GOT3 (cell line): ENCODE data around the gene HAT1.
"Not testable (repeated sequence)": the region's sequence is repeated elsewhere in the genome, so short reads cannot be mapped to it uniquely, and the experiment has no call there.

Source experiments
- DNase-seq: peaks from one replicate; lab custom pipeline; 2025; ENCODE audit warnings: mixed read lengths; lab: John Stamatoyannopoulos, UW

The HAT1 gene

DNA sequence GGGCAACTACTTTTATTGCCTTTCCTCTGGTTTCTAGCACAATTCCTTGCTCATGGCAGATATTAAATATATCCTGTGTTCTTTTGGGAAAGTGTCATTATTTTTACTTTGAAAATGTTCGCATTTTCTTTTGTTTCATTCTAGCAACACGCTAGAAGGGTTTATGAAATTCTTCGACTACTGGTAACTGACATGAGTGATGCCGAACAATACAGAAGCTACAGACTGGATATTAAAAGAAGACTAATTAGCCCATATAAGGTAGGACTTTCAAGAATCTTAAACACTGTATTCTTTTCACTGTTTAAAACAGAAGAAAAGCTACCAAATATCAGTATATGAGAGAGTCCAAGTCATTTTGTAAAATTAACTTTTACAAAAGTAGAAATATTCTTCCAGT is 56.8 kb downstream of the HAT1 start:
- no peak for DNase-seq

DNA sequence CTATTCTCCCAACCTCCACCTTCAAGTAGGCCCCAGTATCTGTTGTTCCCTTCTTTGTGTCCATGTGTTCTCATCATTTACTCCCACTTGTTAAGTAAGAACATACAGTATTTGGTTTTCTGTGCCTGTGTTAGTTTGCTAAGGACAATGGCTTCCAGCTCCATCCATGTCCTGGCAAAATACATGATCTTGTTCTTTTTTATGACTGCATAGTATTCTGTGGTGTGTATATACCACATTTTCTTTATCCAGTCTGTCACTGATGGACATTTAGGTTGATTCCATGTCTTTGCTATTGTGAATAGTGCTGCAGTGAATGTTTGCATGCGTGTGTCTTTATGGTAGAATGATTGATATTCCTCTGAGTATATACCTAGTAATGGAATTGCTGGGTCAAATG is 61.7 kb downstream of the HAT1 start:
- DNase-seq = not testable (repeated sequence)

DNA sequence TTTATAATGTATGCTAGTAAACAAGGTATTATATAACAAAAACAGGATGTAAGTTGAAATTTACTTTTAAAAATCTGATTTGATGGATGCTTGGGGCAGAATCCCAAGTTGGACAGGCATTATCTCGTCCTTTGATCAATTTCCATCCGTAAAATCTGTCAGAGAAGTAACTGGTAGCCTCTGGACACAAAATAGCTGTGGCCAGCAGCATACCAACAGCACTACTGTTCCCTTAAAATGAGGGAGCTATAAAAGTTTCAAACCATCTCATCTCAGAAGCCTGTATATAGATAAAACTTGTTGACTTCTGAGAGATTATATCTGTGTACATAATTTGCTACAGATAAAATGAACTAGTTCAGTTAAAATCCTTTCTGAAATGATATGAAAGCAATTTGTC is 62.8 kb downstream of the HAT1 start:
- no peak for DNase-seq

DNA sequence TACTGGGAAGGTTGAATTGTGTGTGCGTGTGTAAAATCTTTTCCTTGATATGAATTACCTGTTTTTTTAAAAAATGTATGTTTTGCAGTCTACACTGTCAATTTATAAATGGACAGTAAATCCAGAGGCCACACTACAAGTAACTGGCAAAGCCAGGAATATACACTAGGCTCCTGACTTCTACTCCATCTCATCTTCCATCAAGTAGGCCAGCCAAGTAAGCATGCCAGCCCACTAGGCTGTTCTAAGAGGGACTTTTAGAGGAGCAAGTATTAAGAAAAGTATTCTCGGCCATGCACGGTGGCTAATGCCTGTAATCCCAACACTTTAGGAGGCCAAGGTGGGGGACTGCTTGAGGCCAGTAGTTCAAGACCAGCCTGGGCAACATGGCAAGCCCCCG is 64.5 kb downstream of the HAT1 start:
- DNase-seq = no peak

DNA sequence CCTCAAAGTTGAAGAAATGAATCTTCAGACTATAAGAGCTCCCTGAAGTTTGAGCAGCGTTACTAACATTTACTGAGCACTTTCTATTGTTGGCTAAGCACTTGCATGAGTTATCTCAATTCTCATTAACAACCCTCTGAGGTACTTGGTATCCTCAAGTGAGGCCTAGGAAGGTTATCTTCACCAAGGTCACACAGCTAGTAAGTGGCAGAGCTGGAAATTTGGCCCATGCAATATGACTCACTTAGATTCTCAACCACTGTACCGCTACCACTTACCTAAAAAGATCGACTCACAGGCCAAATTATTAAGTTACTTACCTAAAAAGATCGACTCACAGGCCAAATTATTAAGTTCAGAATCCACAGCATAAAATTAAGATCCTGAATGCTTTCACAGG is 68.8 kb downstream of the HAT1 start:
- DNase-seq = no peak

DNA sequence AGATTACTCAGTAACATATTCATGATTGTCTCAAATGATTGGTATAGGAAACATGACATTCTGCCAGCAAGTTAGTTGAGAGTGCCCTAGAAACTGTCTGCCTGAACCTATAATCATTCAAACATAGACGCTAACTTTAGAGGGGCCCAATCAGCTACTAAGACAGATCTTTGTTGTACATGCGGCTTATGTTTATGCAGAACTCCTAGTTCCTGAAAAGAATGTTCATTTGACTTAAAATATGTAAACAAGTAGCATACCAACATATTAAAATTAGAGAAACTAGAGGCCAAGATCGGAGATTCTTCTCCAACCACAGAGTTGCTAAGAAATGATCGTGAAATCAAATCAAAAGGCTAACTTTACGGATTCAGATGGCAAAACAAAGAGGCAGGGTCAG is 73.3 kb downstream of the HAT1 start:
- no peak for DNase-seq

DNA sequence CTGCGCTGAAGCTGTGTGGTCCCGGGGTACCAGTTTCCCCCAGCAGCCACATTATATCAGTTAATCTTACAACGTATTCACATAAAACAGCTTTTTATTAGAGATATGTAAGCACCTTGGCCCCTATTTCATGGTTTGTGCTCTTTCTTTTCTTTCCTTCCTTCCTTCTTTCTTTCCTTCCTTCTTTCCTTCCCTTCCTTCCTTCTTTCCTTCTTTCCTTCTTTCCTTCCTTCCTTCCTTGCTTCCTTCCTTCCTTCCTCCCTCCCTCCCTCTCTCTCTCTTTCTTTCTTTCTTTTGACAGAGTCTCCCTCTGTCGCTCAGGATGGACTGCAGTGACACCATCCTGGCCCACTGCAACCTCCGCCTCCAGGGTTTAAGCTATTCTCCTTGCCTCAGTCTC is 73.8 kb downstream of the HAT1 start:
- DNase-seq = no peak

DNA sequence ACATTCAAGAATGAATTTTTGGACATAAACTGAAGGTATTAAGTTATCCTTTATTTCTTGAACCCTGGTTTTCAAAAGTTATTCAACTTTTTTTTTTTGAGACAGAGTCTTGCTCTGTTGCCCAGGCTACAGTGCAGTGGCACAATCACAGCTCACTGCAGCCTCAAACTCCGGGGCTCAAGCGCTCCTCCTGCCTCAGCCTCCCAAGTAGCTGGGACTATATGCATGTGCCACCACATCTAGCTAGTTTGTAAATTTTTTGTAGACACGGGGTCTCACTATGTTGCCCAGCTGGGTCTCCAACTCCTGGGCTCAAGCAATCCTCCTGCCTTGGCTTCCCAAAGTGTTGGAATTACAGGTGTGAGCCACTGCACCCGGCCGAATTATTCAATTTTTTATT is 74.8 kb downstream of the HAT1 start:
- not testable (repeated sequence) for DNase-seq

DNA sequence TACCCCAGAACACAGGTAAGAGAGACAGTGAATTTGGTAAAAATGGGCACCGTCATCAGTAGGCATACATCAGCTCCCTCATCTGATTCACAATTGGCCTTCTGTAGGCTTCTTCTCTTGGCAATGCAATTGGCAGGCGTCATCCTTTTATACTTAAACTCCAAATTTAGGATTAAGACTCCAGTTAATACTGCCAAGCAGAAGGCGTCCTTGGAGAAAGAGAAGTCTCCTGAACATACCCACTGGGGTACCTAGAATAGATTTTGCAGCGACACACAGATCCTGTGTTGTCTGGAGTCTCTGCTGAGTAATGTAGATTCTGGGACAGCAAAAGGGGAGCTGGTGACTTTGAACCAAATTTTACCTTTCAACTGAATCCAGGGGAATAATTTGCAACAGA is 76.9 kb downstream of the HAT1 start:
- no peak for DNase-seq

DNA sequence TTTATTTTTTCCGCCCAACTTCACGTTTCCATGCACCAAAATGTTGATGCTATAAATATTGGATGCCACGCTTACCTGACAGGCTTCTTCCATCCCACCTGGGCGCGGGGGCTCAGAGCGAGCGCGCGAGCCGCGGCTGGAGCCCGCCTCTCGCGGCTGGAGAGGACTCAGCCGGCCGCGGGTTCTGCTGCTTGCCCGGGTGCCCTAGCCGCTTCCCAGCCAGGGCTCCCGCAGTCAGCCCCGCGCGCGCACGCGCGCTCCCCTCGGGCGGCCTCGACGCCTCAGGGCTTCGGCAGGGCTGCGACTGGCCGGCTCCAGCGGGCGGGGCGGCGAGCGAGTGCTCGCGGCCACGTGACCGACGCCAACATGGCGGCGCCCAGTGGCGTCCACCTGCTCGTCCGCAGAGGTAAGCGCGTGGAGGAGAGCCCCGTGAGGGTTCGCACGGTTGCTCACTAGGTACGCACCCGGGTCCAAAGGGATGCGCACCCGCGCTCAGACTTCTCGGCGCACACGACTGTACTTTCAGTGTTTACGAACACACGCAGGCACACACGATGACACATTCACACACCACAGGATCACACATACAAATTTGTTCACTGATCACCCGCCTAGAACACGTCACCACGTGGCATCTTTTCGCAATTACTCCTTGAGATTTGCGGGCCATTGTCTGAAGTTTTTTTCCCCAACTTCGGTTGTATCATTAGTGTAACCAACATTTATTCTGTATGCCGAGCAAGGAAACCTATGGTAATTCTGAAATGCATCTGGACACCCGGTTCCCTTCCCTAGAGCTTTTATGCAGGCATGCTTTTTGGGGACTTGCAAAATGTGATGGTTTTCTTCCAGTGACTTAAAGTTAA is 77.6 kb downstream of the HAT1 start, which contains the start of gene METAP1D:
TSS of gene METAP1D (plus strand) at position 350 of the 866 bp plus-strand sequence. CDS start at position 367, 17 bp downstream.
- DNase-seq = peak; percentile 83

DNA sequence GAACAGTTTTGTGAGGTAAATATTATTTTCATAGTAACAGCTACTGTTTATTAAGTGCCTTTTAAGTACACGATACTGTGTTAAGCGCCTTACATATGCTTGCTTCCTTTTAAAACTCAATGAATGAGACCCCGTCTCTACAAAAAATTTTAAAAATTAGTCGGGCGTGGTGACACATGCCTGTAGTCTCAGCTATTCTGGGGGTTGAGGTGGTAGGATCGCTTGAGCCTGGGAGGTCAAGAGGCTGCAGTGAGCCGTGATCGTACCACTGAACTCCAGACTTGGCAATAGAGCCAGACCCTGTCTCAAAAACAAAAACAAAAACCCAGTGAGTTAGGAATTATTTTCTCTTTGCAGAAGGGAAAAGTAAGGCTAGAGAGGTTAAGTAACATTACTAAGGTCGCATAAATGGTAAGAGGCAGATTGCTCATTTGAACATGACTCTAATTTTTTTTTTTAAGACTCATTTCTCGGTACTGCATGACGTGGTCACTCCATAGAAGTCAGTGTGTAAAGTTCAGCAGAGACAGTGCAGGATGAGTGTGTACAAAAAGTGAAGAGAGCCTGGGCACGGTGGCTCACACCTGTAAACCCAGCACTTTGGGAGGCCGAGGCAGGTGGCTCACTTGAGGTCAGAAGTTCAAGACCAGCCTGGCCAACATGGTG is 78.6 kb downstream of the HAT1 start:
- DNase-seq = no peak

DNA sequence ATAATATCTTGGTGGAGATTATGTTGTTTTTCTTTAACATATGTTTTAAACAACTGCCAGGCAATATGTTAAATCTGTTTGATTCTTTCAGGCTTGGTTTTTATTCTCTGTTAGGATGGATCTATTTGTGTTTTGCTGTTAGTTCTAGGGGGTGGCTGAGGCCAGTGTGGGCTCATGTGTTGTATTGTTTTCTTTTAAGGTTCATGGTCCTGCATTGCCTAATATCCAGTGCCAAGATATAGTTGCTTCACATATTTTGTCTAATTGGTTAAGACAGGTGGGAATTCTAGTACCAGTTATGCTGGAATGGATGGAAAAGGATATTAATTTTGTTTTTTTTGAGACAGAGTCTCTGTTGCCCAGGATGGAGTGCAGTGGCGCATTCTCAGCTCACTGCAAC is 85.1 kb downstream of the HAT1 start:
- no peak for DNase-seq

DNA sequence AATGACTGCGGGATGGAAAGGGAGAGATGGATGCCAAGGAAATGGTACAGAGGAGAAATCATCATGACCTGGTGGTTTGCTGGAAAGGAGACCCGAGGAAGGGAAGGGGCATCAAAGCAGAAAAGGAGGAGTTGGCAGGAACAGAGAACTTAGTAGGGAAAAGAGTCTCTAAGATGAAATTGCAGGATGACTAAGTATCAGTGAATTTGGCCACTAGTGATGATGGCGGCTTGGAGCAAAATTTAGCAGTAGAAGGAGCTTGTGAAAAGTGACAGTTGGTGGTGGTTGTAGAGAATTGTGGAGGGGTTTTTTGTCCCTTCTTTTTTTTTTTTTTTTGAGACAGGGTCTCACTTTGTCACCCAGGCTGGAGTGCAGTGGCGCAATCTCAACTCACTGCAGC is 87.6 kb downstream of the HAT1 start:
- DNase-seq = no peak

DNA sequence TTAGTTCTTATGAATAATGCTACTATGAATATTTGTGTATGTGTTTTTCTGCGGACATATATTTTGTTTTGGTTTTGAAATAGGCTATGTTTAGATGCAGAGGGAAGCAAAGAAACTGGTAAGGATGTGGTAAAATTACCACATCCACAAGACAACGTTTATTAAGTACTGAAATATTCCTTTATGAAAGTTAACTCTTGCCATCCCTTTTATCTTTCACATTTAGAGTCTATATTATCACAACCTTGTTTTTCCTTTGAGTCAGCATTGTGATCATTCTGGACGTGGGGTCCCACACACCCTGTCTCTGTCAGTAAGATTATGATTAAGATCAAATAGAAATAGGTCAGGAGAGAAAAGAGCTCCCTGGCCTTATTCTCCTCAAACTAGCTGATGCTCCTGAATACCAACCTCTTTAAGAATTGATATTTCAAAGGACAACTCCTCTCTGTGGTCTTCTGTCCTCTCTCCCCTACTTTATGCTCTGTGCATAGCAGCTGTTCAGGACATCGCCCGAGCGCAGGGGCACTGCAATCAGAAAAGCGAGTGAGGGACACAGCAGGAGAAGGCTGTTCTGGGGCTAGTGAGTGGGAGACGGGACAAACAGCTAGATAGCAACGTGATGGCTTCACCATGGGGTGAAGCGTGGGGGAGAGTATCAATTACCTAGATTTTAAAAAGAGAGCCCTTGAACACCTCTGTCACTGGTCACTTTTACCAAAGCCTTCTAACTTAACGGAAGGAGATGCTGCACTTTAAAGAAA is 89.7 kb downstream of the HAT1 start:
- no peak for DNase-seq

DNA sequence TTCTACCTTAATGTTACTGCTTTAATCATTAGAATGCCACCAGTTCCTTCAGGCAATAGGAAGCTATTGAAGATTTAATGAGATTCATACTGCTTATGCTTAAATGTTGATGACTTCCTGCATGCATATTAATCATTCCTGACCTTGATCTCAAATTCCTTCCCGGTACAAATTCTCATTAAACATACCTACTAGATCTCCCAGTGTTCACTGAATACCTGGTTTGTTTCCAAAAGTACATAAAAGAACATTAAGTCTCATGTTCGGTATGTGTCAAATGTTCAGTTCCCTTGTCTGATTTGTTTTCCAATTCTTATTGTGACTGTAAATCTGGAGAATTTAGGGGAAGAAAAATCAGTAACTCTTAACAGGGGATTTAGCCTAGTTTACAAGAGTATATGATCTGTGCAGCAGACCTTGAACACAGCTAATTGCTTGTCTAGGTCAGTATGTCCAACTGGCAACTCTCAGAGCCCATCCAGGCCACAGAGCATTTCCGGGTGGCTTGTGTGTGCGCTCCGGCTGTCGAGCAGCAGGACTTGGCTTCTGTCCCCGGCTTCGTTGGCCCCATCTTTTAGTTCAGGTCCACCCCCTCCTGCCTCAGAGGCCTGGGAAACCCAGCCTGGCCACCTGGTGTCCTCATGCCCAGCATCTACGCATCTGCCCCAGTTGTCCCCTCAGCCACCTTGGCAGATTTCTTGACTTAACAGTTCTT is 90.6 kb downstream of the HAT1 start:
- DNase-seq = no peak

DNA sequence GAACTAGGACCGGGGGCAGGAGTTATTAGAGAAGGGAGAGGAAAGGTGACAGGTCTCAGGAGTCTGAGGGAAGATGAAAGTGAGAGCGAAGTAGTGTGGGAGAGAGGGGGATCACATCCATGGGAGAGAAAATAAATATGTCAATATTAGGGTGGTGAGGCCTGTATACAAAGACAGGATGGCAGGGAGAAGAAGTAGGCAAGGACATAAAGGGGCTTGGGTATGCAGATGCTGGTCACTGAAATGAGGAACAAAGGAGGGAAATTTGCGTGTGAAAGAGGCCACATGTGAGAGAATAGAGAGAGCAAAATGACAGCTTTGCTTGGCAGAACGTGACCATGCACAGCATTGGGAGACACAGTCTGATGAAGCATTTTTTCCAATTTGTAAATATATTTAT is 91.1 kb downstream of the HAT1 start:
- DNase-seq = no peak

DNA sequence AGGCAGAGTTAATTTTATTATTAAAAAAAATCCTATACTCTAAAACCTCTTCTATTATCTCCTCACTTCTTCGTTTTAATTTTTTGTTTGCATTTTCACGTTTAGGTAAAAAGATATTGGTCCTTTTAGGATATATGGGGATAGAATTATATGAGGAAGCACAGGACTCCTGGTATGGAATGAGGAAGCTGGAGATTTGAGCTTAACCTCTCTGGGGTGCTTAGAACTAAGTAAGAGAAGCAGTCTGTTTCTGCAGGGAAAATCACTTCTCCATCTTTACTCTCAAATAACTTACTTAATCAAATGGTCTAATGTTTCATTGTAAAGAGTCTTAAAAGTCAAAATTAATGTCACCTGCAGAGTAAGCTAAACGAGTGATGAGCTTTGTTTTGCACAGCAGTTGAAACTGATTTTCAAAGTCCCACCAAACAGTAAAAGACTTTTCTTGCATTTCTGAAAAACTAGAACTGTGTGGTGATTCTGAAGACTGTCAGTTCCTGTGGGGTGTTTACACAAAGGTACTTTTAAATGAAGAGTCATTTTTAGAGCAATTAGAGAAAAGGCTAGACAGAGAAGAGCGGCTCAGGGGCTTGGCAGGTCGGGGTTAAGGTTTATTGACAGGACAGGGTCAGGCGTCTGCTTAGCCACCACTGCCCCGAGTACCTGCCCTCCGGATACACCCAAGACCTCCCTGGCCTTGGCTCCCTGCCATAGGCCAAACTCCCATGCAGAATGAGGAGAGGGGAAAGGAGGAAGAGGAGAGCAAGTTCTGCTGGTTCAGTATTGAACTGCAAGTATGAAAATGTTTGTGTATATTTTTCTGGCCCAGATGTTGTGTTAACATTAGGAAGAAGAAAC is 99.0 kb downstream of the HAT1 start:
- DNase-seq = no peak

DNA sequence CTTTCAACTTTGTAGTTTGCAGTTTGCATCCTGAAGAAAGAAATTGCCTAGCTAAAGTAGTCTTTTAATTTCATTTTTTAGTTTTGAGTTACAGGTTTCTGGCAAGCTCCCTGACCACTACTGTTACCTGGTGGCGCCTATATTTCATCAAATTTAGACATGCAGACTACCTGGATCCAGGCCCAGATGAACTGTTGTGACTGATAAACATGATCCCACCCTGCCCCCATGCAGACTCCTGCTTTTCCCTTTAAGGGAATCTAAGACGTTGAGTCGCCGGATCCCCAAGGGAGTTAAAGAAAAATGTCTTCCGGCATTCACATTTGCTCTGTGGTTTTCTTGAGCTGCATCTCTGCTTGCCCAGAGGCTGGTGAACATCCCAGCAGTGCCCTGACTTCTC is 99.7 kb downstream of the HAT1 start:
- no peak for DNase-seq

DNA sequence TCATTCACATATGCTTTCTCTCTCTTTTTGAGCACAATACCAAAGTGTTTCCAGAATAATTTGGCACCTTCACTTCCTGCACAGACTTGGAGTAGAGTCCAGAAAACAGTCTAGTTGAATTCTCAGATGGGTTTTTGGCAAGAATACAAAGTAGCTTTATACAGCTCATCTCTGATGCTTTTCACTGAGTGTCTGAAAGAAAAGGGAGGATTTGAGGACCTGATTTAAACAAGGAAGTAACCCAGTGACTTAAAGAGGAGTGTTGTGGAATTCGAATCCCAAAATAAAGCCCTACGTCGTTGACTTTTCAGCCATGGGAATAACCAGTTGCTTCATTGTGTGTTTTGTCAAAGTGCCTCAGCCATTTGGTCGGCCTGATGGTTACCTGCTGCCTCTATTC is 109.3 kb downstream of the HAT1 start:
- DNase-seq = no peak
